ENCODE measurements around the gene SH3BP5.

DNA sequence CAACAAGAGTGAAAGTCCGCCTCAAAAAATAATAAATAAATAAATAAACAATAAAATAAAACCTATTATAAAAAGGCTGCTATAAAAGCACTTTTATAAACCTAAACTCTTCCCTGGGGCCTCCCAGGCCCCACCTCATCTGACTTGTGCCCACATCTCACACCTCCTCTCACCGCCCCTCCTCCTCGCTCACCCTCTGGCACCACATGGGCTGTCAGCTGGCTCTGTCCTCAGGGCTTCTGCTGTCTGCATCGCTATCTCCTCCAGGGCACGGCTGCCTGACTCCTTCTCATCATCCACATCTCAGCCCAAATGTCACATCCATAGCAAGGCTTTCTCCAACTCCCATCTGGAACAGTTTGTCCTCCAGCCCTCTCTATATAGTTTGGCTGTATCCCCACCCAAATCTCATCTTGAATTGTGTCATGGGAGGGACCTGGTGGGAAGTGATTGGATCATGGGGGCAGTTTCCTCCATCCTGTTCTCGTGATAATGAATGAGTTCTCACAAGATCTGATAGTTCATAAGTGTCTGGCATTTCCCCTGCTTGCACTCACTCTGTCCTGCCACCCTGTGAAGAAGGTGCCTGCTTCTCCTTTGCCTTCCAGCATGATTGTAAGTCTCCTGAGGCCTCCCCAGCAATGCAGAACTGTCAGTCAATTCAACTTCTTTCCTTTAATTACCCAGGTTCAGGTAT is 8.8 kb upstream of the SH3BP5 start:
- TF ChIP-seq CTCF (IDR thresholded peaks at IDR 0.05; ENCODE audit: low read depth, low read length): no peak
- TF ChIP-seq EZH2phosphoT487 (IDR thresholded peaks at IDR 0.05; ENCODE audit: low read depth): no peak
